Tongue (tissue), 2 donors: ENCODE measurements around the gene DCLK1. TPM values are rescaled to one million over a fixed set of nuclear protein-coding genes. Genes with fewer than 3 reads are reported as not detected.
A peak's percentile ranks its signal among the peaks of the same experiment; 100 is the strongest.

Source experiments
- DNase-seq: peaks from one replicate; pipeline ENCODE4 v3.0.0-alpha.2; 2015
- total RNA-seq: library from RNA; depleted of rRNA; stranded (reverse); fragments of >200 nt; gene quantifications from one replicate; pipeline ENCODE4 v1.2.3, GENCODE V29; 2014

Gene DCLK1
- total RNA-seq, 1 donor from 2014 or later, result 62.5 TPM

GRCh38 chr13:35784286-35784951, 346.8 kb downstream of the DCLK1 start:
- no peak for DNase-seq

DNA sequence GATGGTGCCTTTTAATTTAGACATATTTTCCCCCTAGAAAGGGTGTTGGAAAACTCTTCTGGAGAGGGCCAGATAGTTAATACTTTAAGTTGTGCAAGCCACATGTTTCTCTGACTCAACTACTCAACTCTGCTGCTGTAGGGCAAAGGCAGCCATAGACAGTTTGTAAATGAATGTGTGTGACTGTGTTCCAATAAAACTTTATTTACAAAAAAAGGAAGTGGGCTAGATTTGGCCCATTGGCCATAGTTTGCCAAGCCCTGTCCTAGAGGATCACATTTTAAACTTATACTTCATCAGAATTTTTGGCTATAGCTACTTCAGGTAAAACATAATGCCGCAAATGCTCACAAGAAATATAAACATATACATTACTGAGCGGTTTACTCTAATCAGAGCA, 348.4 kb downstream of the DCLK1 start:
- DNase-seq, result no peak

DNA sequence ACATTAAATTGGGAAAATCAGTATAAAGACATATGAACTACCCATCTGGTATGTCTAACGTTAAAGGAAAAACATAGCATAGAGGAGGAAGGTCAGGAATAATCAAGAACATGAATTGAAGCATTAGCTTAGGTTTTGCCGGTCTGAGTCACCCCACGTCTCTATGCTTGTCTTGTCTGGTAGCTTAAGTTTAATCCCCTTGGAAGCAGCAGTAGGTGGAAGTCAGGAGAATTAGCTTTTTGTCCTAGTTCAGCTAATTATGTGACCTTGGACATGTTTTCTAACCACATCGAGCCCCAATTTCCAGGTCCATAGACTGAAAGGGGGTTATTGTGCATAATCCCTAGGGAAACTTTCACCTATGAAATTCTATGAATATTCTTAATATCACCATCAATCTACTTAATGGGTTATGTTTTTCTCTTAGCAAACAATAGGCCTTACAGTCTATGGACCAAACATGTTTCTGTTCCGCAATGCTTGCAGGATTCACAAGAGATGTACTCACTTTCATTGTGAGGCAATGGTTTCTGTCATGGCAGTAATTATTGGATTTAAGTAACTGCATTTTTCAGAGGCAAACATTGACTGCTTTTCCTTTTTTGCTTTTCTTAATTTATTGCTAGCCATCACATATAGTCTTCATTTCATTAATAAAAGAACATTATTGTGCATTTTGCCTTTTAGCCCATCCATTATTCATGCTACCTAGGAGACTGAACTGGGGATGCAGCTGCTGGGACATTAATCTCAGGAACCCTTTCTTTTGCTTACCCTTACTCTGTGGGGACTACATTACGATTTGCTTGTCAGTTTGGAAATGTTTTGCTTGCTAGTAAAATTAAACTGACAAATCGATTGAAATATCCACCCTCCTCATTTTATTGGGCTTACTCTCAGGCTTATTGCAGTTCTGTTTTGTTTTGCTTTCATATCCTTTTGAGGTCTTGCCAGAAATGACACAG, 349.9 kb downstream of the DCLK1 start:
- no peak for DNase-seq

- no peak for DNase-seq
Measured at GRCh38 chr13:35780613-35781012, 350.6 kb downstream of the DCLK1 start.

DNA sequence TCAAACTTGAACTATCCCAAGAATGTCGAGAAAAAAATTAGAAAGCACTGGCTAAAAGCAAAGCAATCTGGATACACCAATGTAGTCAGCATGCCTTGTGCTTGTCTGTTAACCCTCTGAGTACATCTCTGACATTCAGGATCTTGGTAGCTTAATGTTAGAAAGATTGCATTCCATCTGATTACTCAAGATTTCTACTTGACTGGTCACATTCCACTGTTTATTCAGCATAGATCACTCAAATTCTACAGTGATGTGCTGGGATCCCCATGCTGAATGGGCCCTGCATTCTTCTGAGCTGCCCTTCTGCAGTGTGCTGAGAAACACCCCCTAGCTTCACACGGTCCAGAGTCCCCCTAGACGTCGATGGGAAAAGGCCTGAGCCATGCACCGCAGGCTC, 359.3 kb downstream of the DCLK1 start:
- no peak for DNase-seq

DNA sequence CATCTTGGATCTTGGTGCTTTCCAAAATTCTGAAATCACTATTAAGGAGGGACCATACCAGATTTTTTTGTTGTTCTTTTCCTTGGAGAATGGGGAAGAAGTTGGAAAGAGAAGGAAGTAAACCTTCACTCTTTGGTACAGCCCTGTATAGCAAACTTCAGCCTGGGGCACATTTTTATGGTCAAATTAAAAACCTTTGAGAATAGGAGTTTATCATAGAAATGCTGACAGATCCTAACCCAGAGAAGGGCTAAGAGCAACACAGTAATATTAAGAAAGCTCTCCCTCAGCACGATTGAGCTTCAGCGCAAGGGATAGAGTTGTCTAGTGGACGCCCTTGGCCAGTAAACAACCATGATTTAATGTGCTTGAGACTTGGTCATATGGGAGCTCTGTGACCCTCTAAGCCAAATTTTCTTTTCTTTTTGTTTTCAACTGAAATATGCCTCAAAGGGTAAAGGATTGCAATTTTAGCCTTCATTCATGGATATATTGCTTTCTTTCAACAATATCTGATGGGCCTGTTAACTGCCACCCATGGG, 360.4 kb downstream of the DCLK1 start:
- DNase-seq, result no peak

- no peak for DNase-seq
Measured at GRCh38 chr13:35769812-35770211, 361.4 kb downstream of the DCLK1 start.

GRCh38 chr13:35768551-35768950, 362.6 kb downstream of the DCLK1 start:
- DNase-seq, result peak; percentile 76

- DNase-seq, result peak; percentile 60
Measured at GRCh38 chr13:35768073-35768472, 363.1 kb downstream of the DCLK1 start.

GRCh38 chr13:35767256-35767976, 363.8 kb downstream of the DCLK1 start:
- DNase-seq, result peak; percentile 72

GRCh38 chr13:35766663-35767062, 364.5 kb downstream of the DCLK1 start:
- no peak for DNase-seq

DNA sequence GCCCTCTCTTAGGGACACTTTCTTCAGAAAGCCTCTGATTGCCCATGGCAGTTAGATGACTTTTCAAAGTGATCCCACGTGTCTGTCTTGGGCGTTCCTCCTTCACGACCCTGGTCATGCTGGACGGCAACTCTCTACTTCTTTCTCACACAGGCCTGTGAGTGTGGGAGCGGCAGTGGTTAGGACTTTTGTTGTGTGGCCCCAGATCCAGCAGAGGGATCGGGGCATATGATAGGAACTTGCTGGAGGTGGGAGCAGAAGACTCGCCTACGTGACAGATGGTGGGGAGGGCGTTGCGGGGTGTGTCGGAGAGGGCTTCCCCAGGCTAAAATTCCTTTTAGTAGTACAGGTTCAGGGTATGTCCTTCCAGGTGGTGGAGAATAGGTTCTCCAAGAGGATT, 365.2 kb downstream of the DCLK1 start:
- no peak for DNase-seq

DNA sequence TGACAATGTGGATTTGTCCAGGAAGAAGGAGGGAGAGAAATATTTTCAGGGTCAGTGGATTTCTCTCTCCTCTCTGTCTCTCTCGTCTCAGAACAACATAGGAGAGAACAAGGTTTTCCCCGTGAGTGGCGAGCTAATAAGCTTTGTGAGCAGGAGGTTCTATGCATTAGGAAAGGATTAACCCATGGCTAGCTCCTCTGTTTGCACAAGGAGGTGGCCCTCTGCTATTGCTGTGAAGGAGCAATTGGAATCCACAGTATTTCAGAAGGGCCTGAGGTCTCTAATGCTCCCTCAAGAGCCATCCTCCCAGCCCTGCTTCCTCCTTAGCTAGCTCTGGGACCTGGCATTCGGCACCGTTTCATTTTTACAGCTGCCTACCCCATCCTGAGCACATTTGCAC, 365.8 kb downstream of the DCLK1 start:
- no peak for DNase-seq

GRCh38 chr13:35764326-35765015, 366.7 kb downstream of the DCLK1 start:
- no peak for DNase-seq

GRCh38 chr13:35763782-35764123, 367.4 kb downstream of the DCLK1 start:
- DNase-seq, result peak; percentile 40

DNA sequence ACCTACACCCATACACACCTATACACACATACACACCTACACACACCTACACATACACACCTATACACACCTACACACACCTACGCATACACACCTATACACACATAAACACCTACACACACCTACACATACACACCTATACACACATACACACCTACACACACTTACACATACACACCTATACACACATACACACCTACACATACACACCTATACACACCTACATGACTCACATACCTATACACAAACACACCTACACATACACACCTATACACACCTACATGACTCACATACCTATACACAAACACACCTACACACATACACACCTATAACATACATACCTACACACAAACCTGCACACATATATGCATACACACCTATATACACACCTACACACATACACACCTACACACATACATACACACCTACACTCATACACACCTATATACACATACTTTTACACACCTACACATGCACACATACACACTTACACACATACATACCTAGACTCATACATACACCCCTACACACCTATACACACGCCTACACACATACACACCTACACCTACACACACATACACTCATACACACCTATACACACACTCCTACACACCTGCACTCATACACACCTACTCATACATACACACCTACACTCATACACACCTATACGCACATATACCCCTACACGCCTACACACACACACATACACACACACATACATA, 368.0 kb downstream of the DCLK1 start:
- no peak for DNase-seq

- no peak for DNase-seq
Measured at GRCh38 chr13:35761440-35762252, 369.5 kb downstream of the DCLK1 start.

GRCh38 chr13:35760735-35761281, 370.4 kb downstream of the DCLK1 start:
- DNase-seq, result peak; percentile 69

- no peak for DNase-seq
Measured at GRCh38 chr13:35747594-35747993, 383.6 kb downstream of the DCLK1 start.

DNA sequence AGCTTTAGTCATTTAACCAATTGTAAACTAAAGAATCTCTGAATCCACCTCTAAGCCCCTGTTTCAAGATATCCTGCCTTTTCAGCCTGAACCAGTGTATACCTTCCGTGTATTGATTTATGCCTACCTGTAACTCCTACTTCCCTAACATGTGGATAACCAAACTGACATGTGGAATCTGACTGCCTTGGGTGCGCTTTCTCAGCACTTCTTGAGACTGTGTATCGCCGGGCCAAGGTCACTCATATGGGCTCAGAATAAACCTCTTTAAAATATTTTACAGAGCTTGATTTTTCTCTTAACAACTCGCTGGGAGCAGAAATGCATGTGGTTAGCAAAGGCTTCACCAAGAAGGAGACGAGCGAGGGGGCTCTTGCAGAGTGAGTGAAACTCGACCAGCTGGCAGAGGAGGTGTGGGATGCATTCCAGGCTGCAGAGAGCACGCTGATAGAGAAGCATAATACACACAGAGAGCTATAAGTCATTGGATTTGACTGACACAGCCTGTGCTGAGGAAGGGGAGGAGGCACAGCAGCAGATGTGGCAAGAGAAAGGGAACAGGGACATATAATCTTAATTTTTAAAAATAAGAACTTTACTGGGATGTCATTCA, 386.5 kb downstream of the DCLK1 start:
- DNase-seq, result peak; percentile 79
